Esophagus (tissue), 2 donors: ENCODE data around the gene DDX51. TPM values are rescaled to one million over a fixed set of nuclear protein-coding genes. Genes with fewer than 3 reads are reported as not detected.
"Not testable (repeated sequence)": the region's sequence is repeated elsewhere in the genome, so short reads cannot be mapped to it uniquely, and the experiment has no call there.

Experiments
- H3K27ac ChIP-seq, 2 donors: one replicate each; pipeline ENCODE4 v1.5.1; 2013; ENCODE audit warnings: low read depth in 2 of 2, mild to moderate bottlenecking in 2 of 2, inconsistent platforms in 1 of 2, low read length in 1 of 2, moderate library complexity in 1 of 2
- H3K27me3 ChIP-seq, 2 donors: one replicate each; pipeline ENCODE4 v1.6.1; 2013; ENCODE audit warnings: low read length in 2 of 2, control low read depth in 1 of 2, mild to moderate bottlenecking in 1 of 2; ENCODE audit not compliant: insufficient read depth in 2 of 2, control insufficient read depth in 1 of 2
- H3K36me3 ChIP-seq, 2 donors: one replicate each; pipeline ENCODE4 v1.6.1; 2013; ENCODE audit warnings: low read length in 1 of 2; ENCODE audit not compliant: control insufficient read depth in 2 of 2, insufficient read depth in 2 of 2
- H3K4me1 ChIP-seq, 2 donors: one replicate each; pipeline ENCODE4 v1.6.1; 2013; ENCODE audit warnings: low read length in 1 of 2; ENCODE audit not compliant: control insufficient read depth in 2 of 2, insufficient read depth in 2 of 2
- H3K4me3 ChIP-seq, 2 donors: one replicate each; pipeline ENCODE4 v1.5.1; 2013; ENCODE audit warnings: low read length in 2 of 2, mild to moderate bottlenecking in 2 of 2, low read depth in 1 of 2, moderate library complexity in 1 of 2
- H3K9me3 ChIP-seq, 2 donors: one replicate each; pipeline ENCODE4 v1.6.1; 2013; ENCODE audit warnings: mild to moderate bottlenecking in 2 of 2, low read depth in 1 of 2, low read length in 1 of 2, moderate library complexity in 1 of 2; ENCODE audit not compliant: control insufficient read depth in 2 of 2, insufficient read depth in 1 of 2
- WGBS, 2 donors: extraction: QIAGEN DNeasy Blood & Tissue Kit; methylation state at CpG; one replicate each; pipeline ENCODE4 v1.1.7; 2013; 5-methylcytosine and 5-hydroxymethylcytosine counted together
- polyA plus RNA-seq, 2 donors: library from polyadenylated mRNA; stranded (reverse); fragments of 200-250 nt; gene quantifications; one replicate each; pipeline ENCODE4 v1.2.3, GENCODE V29; 2013
- donor health status: healthy with polysubstance abuse.
- donor health status: Bipolar disorder and iron deficiency.

DDX51 gene
- polyA plus RNA-seq, 2 donors, result 12.3 to 20.4 TPM

GRCh38 chr12:132110677-132111076 is 33.4 kb downstream of the DDX51 start:
- Histone ChIP-seq H3K9me3 (no peaks in the 10 kb centered on the region), H3K36me3 (peaks cover 12 to 24% of the 10 kb centered on the region in 2 donors), H3K4me3 (no peak overlapping the region), H3K27ac (no peak overlapping the region), H3K4me1 (no peaks in the 10 kb centered on the region), H3K27me3 (no peaks in the 10 kb centered on the region)
- WGBS, 2 donors, result 86 to 95% methylated on average over 3 of the region's 3 CpGs

- Histone ChIP-seq H3K4me1 (no peaks in the 10 kb centered on the region), H3K9me3 (no peaks in the 10 kb centered on the region), H3K27me3 (no peaks in the 10 kb centered on the region), H3K27ac (no peak overlapping the region), H3K4me3 (no peak overlapping the region), H3K36me3 (peaks cover 6 to 19% of the 10 kb centered on the region in 2 donors)
- 93 to 94% methylated on average over 8 of the region's 8 CpGs for WGBS, 2 donors
These were observed 34.4 kb downstream of the DDX51 start for GRCh38 chr12:132109741-132110140.

- peaks cover 2 to 12% of the 10 kb centered on the region in 2 donors for H3K36me3 ChIP-seq
- H3K27ac ChIP-seq, result no peak overlapping the region
- H3K27me3 ChIP-seq, result no peaks in the 10 kb centered on the region
- no peaks in the 10 kb centered on the region for H3K4me1 ChIP-seq
- H3K4me3 ChIP-seq, result no peak overlapping the region
- no peaks in the 10 kb centered on the region for H3K9me3 ChIP-seq
- 82 to 83% methylated on average over 16 of the region's 16 CpGs for WGBS, 2 donors
These were observed 35.8 kb downstream of the DDX51 start for GRCh38 chr12:132108211-132108832.

DNA sequence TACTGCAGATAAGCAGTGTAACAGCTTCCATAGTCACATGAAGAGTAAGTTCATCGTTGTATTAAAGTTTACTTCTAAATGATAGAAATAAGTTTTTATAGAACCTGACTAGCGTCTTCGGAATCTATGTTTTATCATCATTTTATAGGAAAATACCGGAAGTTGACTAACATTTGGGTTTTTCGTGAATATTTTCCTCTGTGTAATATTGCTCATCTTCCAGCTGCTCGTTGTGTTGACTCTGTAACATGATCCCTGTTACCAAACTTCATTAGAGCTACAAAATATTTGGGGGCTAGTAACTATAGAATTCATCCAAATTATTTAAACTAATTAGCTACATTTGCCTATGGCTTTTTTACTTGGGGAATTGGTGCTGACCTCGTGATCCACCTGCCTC is 37.2 kb downstream of the DDX51 start:
- Histone ChIP-seq H3K4me3 (no peak overlapping the region), H3K36me3 (peaks cover 2 to 12% of the 10 kb centered on the region in 2 donors), H3K27ac (no peak overlapping the region), H3K27me3 (no peaks in the 10 kb centered on the region), H3K4me1 (no peaks in the 10 kb centered on the region), H3K9me3 (no peaks in the 10 kb centered on the region)
- 96 to 97% methylated on average over 7 of the region's 7 CpGs for WGBS, 2 donors

GRCh38 chr12:132105467-132105866 is 38.7 kb downstream of the DDX51 start:
- Histone ChIP-seq H3K36me3 (peaks cover 2 to 9% of the 10 kb centered on the region in 2 donors), H3K4me1 (no peaks in the 10 kb centered on the region)
- WGBS, 2 donors, result 91% methylated on average over 6 of the region's 6 CpGs

DNA sequence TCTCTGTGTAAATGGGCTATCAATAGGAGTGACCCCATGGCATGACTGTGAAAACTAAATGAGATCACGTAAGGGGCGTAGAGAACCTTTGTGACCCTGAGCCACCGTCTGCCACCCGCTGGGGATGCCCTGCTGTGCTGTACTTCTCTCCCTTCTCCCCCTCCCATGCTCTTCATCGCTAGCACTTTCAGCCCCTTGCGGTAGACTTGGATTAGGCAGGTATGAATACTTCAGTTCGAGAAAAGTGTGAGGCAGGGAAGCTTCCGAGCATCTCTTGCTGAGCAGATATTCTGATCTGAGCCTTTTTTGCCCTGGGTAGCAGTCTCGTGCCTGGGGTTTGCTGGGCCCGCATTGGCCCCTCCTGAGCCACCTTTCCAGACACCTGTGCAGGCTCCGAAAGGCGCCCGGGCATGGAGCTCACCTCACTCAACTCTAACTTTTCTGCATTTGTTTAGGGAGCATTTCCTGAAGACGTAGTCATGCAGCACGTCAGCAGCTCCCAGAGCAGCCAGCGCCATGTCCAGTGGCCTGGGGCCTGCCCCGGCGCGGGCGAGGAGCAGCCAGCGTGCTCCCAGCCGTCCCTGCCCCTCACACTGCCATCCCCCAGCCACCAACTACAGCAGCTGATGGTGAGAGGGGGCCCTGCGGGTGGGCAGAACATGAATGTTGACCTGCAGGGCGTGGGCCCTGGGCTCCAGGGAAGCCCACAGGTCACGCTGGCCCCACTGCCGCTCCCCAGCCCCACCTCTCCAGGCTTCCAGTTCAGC is 40.4 kb downstream of the DDX51 start:
- 86 to 92% methylated on average over 26 of the region's 26 CpGs for WGBS, 2 donors
- Histone ChIP-seq H3K4me3 (no peak overlapping the region), H3K36me3 (peaks cover 2 to 13% of the 10 kb centered on the region in 2 donors), H3K4me1 (no peaks in the 10 kb centered on the region), H3K9me3 (no peaks in the 10 kb centered on the region), H3K27ac (no peak overlapping the region), H3K27me3 (no peaks in the 10 kb centered on the region)

More at GRCh38 chr12:132105467-132105866, 38.7 kb downstream of the DDX51 start:
- no peaks in the 10 kb centered on the region for H3K9me3 ChIP-seq
- no peak overlapping the region for H3K27ac ChIP-seq
- no peak overlapping the region for H3K4me3 ChIP-seq
- no peaks in the 10 kb centered on the region for H3K27me3 ChIP-seq

DNA sequence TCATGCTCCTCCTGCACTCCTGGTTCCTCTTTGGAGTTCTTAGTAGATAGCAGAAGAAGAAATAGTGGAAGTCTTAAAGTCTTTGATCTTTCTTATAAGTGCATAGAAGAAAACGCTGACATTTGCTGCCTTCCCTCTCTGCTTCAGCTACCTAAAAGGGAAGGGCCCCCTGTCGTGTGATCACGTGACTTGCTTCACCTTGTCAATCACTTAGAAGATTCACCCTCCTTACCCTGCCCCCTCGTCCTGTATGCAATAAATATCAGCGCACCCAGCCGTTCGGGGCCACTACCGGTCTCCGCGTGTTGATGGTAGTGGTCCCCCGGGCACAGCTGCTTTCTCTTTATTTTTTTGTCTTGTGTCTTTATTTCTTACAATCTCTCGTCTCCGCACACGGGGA is 41.0 kb downstream of the DDX51 start:
- not testable (repeated sequence) for H3K4me3 ChIP-seq, H3K9me3 ChIP-seq, H3K27me3 ChIP-seq, H3K27ac ChIP-seq, H3K4me1 ChIP-seq
- H3K36me3 ChIP-seq, result peaks cover 0 to 13% of the 10 kb centered on the region in 2 donors
- 79 to 83% methylated on average over 14 of the region's 14 CpGs for WGBS, 2 donors

- Histone ChIP-seq H3K27me3 (no peaks in the 10 kb centered on the region), H3K27ac (no peak overlapping the region), H3K4me1 (no peaks in the 10 kb centered on the region), H3K9me3 (no peaks in the 10 kb centered on the region), H3K36me3 (peaks cover 0 to 13% of the 10 kb centered on the region in 2 donors), H3K4me3 (no peak overlapping the region)
- WGBS, 2 donors, result 83 to 91% methylated on average over 9 of the region's 9 CpGs
These were observed 41.8 kb downstream of the DDX51 start for GRCh38 chr12:132102297-132102696.

DNA sequence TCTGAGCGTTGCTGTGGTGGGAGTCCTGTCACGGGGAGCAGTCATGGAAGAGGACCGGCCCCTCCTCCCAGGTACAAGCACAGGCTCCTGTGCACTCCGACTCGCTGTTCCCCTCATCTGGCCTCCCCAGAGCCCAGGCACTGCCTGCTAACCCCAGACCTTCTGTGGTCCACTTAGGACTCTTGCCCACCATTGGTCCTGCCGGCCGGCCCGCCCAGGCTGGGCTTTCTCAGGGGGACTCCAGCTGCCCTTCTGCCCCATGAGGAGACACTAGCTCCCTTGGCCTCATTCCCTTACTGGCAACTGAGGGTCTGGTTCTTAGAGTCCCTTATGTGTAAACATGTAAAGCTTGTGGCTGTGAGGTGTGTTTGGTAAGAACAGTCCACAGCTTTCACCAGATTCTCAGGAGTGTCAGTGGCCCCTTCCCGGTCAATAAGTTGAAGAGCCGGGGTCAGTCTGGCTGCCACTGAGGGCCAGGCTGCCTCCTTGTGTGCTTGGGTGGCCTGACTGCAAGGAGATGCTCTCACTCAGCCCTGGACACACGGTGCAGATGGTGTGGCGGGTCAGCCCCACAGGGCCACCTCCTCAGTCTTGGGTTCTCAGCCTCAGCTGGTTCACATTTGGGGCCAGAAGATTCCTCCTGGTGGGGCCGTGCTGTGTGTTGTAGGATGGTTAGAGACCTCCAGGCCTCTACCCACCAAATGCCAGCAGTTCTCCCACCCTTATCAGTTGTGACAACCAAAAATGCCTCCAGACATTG is 43.6 kb downstream of the DDX51 start:
- WGBS, 2 donors, result 95 to 96% methylated on average over 13 of the region's 13 CpGs
- H3K9me3 ChIP-seq, result no peaks in the 10 kb centered on the region
- no peaks in the 10 kb centered on the region for H3K4me1 ChIP-seq
- H3K36me3 ChIP-seq, result peaks cover 0 to 13% of the 10 kb centered on the region in 2 donors
- H3K27ac ChIP-seq, result no peak overlapping the region
- no peaks in the 10 kb centered on the region for H3K27me3 ChIP-seq
- no peak overlapping the region for H3K4me3 ChIP-seq
